HAP-1 (cell line): ENCODE measurements around the gene ATP1B4.

Source experiments
- DNase-seq, 2 experiments: peaks; one replicate each; pipeline ENCODE4 v3.0.0-alpha.2; 2016 to 2020; ENCODE audit warnings: low spot score in 2 of 2
- H3K27me3 ChIP-seq: fragments of 250-450 bp; sonication (Bioruptor Pico); 2 replicates; pipeline ENCODE4 v1.5.1; 2020; ENCODE audit warnings: low read depth, mild to moderate bottlenecking, moderate library complexity
- H3K36me3 ChIP-seq: fragments of 250-450 bp; sonication (Bioruptor Pico); replicated peaks from 2 replicates; pipeline ENCODE4 v1.5.1; 2020; ENCODE audit warnings: mild to moderate bottlenecking
- H3K4me1 ChIP-seq: fragments of 250-450 bp; sonication (Bioruptor Pico); 2 replicates; pipeline ENCODE4 v1.5.1; 2020; ENCODE audit warnings: mild to moderate bottlenecking
- H3K4me3 ChIP-seq: fragments of 250-450 bp; sonication (Bioruptor Pico); 2 replicates; pipeline ENCODE4 v1.5.1; 2020; ENCODE audit warnings: mild to moderate bottlenecking, moderate library complexity
- H3K9me3 ChIP-seq: fragments of 250-450 bp; sonication (Bioruptor Pico); 2 replicates; pipeline ENCODE4 v1.5.1; 2020; ENCODE audit warnings: mild to moderate bottlenecking, moderate library complexity
- in situ Hi-C: fragments of 300-500 bp; cut with MboI; formaldehyde crosslinking; loops from 3 replicates; pipeline ENCODE4 v1.14.3; 2020; ENCODE audit warnings: low sequenced_read_pairs, inconsistent platforms, mixed read lengths

Gene ATP1B4

DNA sequence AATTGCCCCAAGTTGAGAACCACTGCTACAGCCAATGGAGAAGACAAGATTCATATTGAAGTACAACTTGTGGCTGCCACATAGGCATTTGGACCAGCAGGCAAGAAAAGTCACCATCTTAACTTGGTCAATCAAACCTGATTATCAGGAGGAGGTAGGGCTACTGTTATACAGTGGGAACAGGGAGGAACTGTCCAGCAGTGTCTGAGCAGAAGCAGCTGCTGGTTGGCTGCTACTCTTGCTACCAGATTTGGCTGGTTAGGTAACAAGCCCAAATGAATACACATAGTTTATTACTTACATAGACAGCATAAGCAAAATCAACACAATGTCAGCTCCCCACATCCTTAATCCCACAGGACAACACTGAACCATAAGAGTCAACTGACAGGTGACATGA, 39.4 kb downstream of the ATP1B4 start:
- H3K4me3 ChIP-seq: no peak overlapping the region
- H3K4me1 ChIP-seq: no peaks in the 10 kb centered on the region; the same call in 1 of the 2 replicates
- no peak for DNase-seq
- in situ Hi-C loops: no loop called here
- no peaks in the 10 kb centered on the region; the same call in 1 of the 2 replicates for H3K9me3 ChIP-seq
- H3K36me3 ChIP-seq: no peaks in the 10 kb centered on the region
- no peaks in the 10 kb centered on the region; the same call in 1 of the 2 replicates for H3K27me3 ChIP-seq

DNA sequence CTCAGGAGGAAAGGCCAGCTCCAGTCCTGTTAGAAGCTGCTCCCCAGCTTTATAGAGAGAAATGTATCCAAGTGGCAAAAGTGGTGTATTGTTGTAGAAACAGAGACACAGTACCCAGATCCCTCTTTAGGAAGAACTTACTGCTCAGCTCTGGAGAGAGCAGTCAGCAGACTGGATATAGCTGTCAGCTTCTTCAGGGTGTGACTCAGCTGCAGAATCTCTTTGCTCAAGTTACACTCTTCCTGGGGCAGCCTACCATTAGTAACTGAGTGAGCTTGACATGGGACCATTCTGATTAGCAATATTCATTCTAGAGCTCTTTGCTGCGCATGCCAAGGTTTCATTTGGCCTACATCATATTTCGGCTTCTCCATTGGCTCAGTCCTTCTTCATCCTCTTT, 40.5 kb downstream of the ATP1B4 start:
- in situ Hi-C loops: no loop called here
- no peaks in the 10 kb centered on the region; the same call in 1 of the 2 replicates for H3K9me3 ChIP-seq
- H3K36me3 ChIP-seq: no peaks in the 10 kb centered on the region
- H3K27me3 ChIP-seq: no peaks in the 10 kb centered on the region
- H3K4me3 ChIP-seq: no peak overlapping the region
- no peaks in the 10 kb centered on the region; the same call in 1 of the 2 replicates for H3K4me1 ChIP-seq
- DNase-seq: no peak

DNA sequence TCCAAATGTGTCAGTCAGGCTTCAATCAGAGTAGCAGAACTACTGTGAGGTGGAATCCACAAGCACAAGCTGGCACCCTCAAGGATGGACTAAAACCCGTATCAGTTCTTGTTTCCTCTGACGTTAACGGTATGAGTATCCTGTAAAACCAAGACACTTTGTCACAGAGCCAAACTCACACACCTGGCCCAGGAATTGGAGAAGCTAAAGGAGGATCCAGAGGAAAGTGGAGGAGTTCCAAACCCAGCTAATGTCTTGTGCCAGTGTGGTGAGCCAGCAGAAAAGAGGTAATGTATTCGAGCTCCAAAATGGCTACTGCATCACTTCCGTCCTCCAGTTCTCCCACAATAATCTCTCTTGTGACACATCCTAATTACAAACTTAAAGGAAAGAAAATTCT, 44.7 kb downstream of the ATP1B4 start:
- H3K9me3 ChIP-seq: no peaks in the 10 kb centered on the region; the same call in 1 of the 2 replicates
- no peak for DNase-seq
- H3K36me3 ChIP-seq: no peaks in the 10 kb centered on the region
- no peaks in the 10 kb centered on the region for H3K4me1 ChIP-seq
- H3K4me3 ChIP-seq: no peak overlapping the region
- in situ Hi-C loops: no loop called here
- peaks cover 3% of the 10 kb centered on the region; the same call in 1 of the 2 replicates for H3K27me3 ChIP-seq

DNA sequence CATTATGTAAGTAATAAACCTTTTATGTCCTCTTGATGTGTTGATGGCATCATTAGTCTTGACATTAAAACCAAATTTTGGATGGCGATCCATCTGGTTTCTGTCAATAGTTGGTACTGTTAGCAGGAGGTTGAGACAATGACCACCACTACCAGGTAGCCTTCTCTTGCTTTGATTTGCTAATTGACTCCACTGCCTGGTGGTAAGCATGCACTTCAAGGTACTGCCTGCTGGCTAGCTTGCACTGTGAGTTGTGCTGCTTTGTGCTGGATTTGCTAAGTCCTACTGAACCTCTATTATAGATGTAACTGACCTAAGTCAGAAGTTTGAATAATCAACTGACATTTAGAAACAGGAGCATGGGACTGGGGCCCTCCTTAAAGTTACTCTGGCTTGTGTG, 46.3 kb downstream of the ATP1B4 start:
- H3K36me3 ChIP-seq: no peaks in the 10 kb centered on the region
- H3K4me1 ChIP-seq: no peaks in the 10 kb centered on the region
- in situ Hi-C loops: no loop called here
- DNase-seq: no peak
- H3K4me3 ChIP-seq: no peak overlapping the region
- peaks cover 3% of the 10 kb centered on the region; the same call in 1 of the 2 replicates for H3K27me3 ChIP-seq
- H3K9me3 ChIP-seq: no peaks in the 10 kb centered on the region; the same call in 1 of the 2 replicates

DNA sequence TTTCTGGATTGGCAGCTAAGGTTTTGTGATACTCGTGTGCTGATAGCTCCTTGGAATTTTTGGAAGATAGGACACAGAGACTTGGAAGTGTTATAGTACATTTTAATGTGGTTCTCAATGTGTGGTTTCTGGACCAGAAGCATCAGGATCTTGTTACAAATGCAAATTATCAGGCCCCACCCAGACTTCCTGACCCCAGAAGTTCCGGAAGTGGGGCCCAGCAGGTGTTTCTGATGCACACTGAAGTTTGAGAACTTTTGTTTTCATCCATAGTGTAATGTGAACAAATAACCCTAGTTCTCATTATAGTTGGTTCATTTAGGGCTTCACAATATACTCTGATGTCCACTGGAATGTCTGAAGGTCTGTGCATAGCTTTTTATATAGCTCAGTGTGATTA, 57.6 kb downstream of the ATP1B4 start:
- H3K4me1 ChIP-seq: no peaks in the 10 kb centered on the region
- no peaks in the 10 kb centered on the region for H3K9me3 ChIP-seq
- DNase-seq: no peak
- no peaks in the 10 kb centered on the region for H3K36me3 ChIP-seq
- H3K27me3 ChIP-seq: no peaks in the 10 kb centered on the region
- in situ Hi-C loops: no loop called here
- no peak overlapping the region for H3K4me3 ChIP-seq

DNA sequence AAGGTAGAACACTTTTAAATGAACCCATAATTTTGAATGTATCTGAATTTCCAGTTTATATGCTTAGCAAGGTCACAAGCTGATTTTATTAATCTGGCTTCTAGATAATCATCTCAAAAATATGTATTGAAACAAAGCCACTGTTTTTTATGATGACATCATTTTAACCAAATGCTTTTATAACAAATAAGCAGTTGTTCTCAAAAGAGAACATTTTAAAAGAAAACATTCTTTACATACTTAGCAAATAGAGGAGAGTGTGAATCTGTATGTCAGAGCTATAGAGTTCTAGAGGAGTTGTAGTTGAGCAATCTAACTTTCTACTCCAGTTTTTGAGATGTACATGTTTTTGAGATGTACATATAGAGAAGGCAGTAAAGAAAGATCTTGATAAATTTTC, 64.7 kb downstream of the ATP1B4 start:
- H3K27me3 ChIP-seq: no peaks in the 10 kb centered on the region
- H3K36me3 ChIP-seq: no peaks in the 10 kb centered on the region
- H3K9me3 ChIP-seq: no peaks in the 10 kb centered on the region
- no peak overlapping the region for H3K4me3 ChIP-seq
- in situ Hi-C loops: no loop called here
- H3K4me1 ChIP-seq: no peaks in the 10 kb centered on the region
- DNase-seq: no peak

DNA sequence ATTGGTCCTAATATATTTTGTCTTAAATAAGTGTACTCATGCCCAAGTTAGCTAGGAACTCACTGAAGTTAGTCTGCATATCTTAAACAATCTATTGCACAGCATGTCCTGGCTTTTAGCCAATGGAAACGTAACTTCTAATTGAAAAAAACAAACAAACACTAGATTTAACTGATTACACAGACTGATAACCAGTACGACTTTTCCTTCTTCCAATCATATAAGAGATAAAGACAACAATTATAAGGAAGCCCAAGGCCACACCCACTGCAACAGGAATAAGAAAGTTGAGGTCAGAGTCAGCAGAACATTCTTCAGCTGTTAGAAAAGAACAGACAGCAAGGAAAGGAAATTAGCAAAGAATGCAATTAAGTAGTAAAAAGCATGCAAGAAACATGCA, 66.4 kb downstream of the ATP1B4 start:
- DNase-seq: no peak
- Histone ChIP-seq H3K4me3 (no peak overlapping the region), H3K27me3 (no peaks in the 10 kb centered on the region), H3K4me1 (no peaks in the 10 kb centered on the region), H3K36me3 (no peaks in the 10 kb centered on the region), H3K9me3 (no peaks in the 10 kb centered on the region)
- in situ Hi-C loops: no loop called here

DNA sequence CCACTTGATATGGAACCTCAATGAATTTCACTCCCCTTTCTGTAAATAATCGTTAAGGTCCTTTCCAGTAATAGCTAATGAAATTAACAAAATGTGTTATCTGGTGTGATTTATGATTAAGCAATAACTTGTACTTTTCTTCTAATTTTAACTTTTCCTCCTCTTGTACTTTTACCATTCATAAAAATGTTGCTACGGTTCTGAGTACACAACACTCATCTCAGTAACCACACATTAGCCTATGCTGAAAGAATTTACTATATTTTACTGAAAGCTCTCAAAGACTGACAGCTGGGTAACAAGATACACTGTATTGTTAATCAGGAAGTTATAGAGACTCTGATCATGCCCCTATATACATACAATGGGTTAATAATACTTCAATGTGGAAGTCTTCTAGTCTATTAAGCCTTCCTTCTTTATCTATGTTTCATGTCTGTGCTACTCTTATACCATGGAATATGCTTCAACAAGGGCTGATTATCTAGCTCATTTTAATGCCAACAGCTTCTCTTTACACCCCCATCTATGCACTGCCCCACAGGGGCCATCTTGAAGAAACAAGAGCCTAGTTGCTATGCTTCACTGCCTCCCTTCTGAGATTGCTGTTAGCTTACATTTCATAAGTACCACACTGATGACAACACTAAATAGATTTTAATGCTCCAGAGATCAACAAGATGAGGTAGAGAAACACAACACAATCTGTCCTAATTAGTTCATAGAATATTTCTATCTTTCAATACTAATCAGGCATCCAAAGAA, 68.1 kb downstream of the ATP1B4 start:
- no peaks in the 10 kb centered on the region for H3K27me3 ChIP-seq
- no peaks in the 10 kb centered on the region for H3K36me3 ChIP-seq
- H3K4me1 ChIP-seq: no peaks in the 10 kb centered on the region
- in situ Hi-C loops: no loop called here
- no peak overlapping the region for H3K4me3 ChIP-seq
- H3K9me3 ChIP-seq: no peaks in the 10 kb centered on the region
- DNase-seq: no peak
